Tibial nerve (tissue), 4 donors: ENCODE results near the gene CHKB. TPM values are rescaled to one million over a fixed set of nuclear protein-coding genes. Genes with fewer than 3 reads are reported as not detected.

Experiments used
- DNase-seq, 2 donors: peaks; one replicate each; pipeline ENCODE4 v3.0.0-alpha.2; 2019; ENCODE audit warnings: low spot score in 2 of 2
- H3K27ac ChIP-seq, 4 donors: fragments of 200-600 bp; sonication (generic) in 3 of 4; one replicate each; pipeline ENCODE4 v1.5.1; 2017 to 2019; ENCODE audit warnings: mild to moderate bottlenecking in 1 of 4
- H3K27me3 ChIP-seq, 2 donors: fragments of 200-600 bp; sonication (generic) in 1 of 2; one replicate each; pipeline versions ENCODE4 v1.5.1 to v1.6.0; 2017 to 2019
- H3K36me3 ChIP-seq, 3 donors: fragments of 200-600 bp; sonication (generic); one replicate each; pipeline ENCODE4 v1.5.1; 2018 to 2019
- H3K4me1 ChIP-seq, 4 donors: fragments of 200-600 bp; sonication (generic) in 3 of 4; one replicate each; pipeline ENCODE4 v1.5.1; 2017 to 2019
- H3K4me3 ChIP-seq, 4 donors: fragments of 200-600 bp; sonication (generic) in 3 of 4; one replicate each; pipeline ENCODE4 v1.5.1; 2017 to 2019; ENCODE audit warnings: mild to moderate bottlenecking in 1 of 4, moderate library complexity in 1 of 4
- H3K9me3 ChIP-seq, 4 donors: fragments of 200-600 bp; sonication (generic) in 3 of 4; one replicate each; pipeline ENCODE4 v1.5.1; 2017 to 2019
- EP300 ChIP-seq, 2 donors: sonication (generic); formaldehyde crosslinking; IDR thresholded peaks; one replicate each; pipeline ENCODE4 v1.6.1; 2017; ENCODE audit warnings: antibody characterized with exemption in 2 of 2, mild to moderate bottlenecking in 1 of 2
- POLR2A ChIP-seq, 2 donors: fragments of 450-650 bp; IDR thresholded peaks; one replicate each; pipeline ENCODE4 v1.6.1; 2017; ENCODE audit warnings: antibody characterized with exemption in 2 of 2, mild to moderate bottlenecking in 2 of 2, moderate library complexity in 2 of 2
- WGBS, 2 donors: methylation state at CpG; one replicate each; pipeline ENCODE4 v1.1.5; 2018; 5-methylcytosine and 5-hydroxymethylcytosine counted together
- total RNA-seq, 4 donors: library from RNA; depleted of rRNA; stranded (reverse); fragments of >200 nt; gene quantifications; one replicate each; pipeline ENCODE4 v1.1.0, GENCODE V29; 2016
- TF ChIP-seq, protein P1 (sequence below), 5 experiments: fragments of 200-600 bp in 3 of 5; fragments of 450-650 bp in 2 of 5; sonication (generic) in 3 of 5; IDR thresholded peaks; one replicate each; pipeline ENCODE4 v1.5.1; 2016 to 2019; ENCODE audit warnings: antibody characterized with exemption in 5 of 5, mild to moderate bottlenecking in 3 of 5, moderate library complexity in 2 of 5

The CHKB gene
- total RNA-seq, 4 donors from 2014 or later, result 55.9 to 95.4 (median 74.4) TPM

- peaks cover 0 to 28% (median 14%) of the 10 kb centered on the region in 4 donors for H3K4me1 ChIP-seq
- H3K27me3 ChIP-seq, result peaks cover 0 to 56% of the 10 kb centered on the region in 2 donors
- H3K4me3 ChIP-seq, result peak overlapping the region in 3 of 4 donors; percentile 1 to 46 (median 40)
- peak overlapping the region in 2 of 4 donors; percentile 11 to 71 for H3K27ac ChIP-seq
- TF ChIP-seq EP300 (IDR thresholded peaks at IDR 0.05) (no peak), POLR2A (IDR thresholded peaks at IDR 0.05) (no peak)
- TF ChIP-seq, protein P1, sequence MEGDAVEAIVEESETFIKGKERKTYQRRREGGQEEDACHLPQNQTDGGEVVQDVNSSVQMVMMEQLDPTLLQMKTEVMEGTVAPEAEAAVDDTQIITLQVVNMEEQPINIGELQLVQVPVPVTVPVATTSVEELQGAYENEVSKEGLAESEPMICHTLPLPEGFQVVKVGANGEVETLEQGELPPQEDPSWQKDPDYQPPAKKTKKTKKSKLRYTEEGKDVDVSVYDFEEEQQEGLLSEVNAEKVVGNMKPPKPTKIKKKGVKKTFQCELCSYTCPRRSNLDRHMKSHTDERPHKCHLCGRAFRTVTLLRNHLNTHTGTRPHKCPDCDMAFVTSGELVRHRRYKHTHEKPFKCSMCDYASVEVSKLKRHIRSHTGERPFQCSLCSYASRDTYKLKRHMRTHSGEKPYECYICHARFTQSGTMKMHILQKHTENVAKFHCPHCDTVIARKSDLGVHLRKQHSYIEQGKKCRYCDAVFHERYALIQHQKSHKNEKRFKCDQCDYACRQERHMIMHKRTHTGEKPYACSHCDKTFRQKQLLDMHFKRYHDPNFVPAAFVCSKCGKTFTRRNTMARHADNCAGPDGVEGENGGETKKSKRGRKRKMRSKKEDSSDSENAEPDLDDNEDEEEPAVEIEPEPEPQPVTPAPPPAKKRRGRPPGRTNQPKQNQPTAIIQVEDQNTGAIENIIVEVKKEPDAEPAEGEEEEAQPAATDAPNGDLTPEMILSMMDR (IDR thresholded peaks at IDR 0.05), result no peak
- DNase-seq, result no peak
- WGBS, 2 donors, result 61 to 83% methylated on average over 38 to 41 of the region's 68 CpGs
- no peaks in the 10 kb centered on the region for H3K36me3 ChIP-seq
- no peaks in the 10 kb centered on the region for H3K9me3 ChIP-seq
Observed at GRCh38 chr22:50548921-50549790, 33.5 kb downstream of the CHKB start.

DNA sequence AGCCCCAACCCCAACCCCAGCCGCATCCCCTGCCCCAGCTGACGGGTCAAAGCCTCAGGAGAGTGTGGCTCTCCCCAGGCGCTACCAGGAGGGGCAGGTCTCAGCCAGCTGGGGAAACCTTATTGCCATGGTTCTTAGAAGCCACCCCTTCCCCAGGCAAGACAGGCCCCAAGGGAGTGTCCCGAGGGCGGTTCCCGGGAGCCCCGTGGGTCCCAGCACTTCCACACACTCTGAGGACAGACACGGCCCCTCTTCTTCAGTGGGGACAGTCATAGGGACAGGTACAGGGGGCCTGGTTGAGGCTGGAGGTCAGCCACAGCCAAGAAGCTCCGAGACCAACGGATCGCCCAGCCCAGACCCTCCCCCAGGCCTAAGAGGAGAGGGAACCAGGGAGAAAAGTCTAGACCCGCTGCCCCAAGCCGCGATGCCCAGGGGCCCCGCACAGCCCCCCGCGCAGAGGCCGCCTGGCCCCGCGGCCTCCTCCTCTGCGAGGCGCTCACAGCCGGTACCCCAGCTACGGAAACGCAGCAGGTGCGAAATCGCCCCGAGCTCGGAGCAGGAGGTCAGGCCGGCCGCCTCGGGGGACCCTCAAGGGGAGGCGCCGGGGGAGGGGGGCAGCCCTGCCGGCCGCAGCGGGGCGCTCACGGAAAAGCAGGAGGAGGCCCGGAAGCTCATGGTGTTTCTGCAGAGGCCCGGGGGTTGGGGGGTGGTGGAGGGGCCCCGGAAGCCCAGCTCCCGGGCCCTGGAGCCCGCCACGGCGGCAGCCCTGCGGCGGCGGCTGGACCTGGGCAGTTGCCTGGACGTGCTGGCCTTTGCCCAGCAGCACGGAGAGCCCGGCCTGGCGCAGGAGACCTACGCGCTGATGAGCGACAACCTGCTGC lies 34.4 kb downstream of the CHKB start:
- Histone ChIP-seq H3K27ac (peak overlapping the region in 2 of 4 donors; percentile 11 to 71), H3K27me3 (peaks cover 0 to 63% of the 10 kb centered on the region in 2 donors), H3K4me1 (peaks cover 0 to 34% (median 20%) of the 10 kb centered on the region in 4 donors), H3K9me3 (no peaks in the 10 kb centered on the region), H3K4me3 (peak overlapping the region in 3 of 4 donors; percentile 1 to 46 (median 40)), H3K36me3 (no peaks in the 10 kb centered on the region)
- WGBS, 2 donors, result 0 to 8% methylated on average over 10 to 18 of the region's 56 CpGs
- DNase-seq, result no peak
- no peak for TF ChIP-seq POLR2A (IDR thresholded peaks at IDR 0.05)
- TF ChIP-seq EP300 (IDR thresholded peaks at IDR 0.05), result no peak
- TF ChIP-seq, protein P1 (IDR thresholded peaks at IDR 0.05), result no peak

- no peaks in the 10 kb centered on the region for H3K9me3 ChIP-seq
- no peaks in the 10 kb centered on the region for H3K36me3 ChIP-seq
- H3K4me3 ChIP-seq, result peak overlapping the region in 1 of 4 donors; percentile 3
- H3K4me1 ChIP-seq, result peaks cover 0 to 34% (median 20%) of the 10 kb centered on the region in 4 donors
- peaks cover 0 to 63% of the 10 kb centered on the region in 2 donors for H3K27me3 ChIP-seq
- TF ChIP-seq, protein P1 (IDR thresholded peaks at IDR 0.05), result no peak
- TF ChIP-seq POLR2A (IDR thresholded peaks at IDR 0.05) (no peak), EP300 (IDR thresholded peaks at IDR 0.05) (no peak)
- H3K27ac ChIP-seq, result no peak overlapping the region
- DNase-seq, result no peak
- WGBS, 2 donors, result 10 to 51% methylated on average over 20 to 35 of the region's 35 CpGs
Observed at GRCh38 chr22:50547263-50547985, 35.2 kb downstream of the CHKB start.

DNA sequence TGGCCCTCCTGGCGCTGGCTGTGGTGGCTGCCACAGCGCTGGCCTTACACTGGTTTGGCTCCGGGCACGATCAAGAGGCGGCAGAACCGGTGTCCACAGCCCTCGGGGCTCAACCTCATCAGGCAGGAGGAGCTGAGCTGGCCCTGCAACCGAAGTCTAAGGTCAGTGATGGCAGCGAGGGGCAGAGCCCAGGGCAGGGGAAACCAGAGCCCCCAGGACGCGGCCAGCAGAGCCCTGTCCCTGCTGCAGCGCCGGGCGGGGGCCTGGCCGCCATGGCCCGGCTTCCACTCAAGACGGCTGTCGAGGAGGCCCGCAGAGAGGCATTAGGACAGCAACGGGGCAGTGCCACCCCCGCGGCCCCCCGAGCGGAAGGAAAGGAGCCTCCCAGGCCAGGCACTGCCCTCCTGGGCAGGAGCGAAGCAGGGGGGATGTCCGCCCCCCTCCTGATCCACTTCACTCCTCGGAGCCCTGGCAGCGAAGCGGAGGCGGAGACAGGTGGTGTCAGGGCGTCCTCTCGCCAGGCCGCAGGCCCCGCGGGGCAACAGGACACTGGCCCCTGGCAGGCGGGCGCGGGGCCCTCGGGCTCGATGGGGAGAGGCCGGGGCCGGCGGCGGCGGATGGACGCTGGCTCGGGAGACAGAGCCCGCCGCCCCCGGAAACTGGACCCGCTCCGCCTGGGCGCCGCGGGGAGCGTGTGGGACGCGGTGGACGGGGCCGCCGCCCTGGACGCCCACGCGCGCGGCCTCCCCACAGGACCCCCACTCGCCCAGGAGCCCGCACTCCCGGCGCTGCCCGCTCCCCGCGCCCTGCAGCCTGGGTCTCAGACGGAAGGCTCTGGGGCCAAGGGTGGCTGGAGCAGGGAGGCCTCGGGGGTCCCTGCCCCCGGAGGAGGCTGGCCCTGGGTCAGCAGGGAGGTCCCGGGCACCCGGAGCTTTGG lies 36.1 kb downstream of the CHKB start:
- H3K9me3 ChIP-seq, result no peaks in the 10 kb centered on the region
- H3K27me3 ChIP-seq, result peaks cover 0 to 63% of the 10 kb centered on the region in 2 donors
- no peaks in the 10 kb centered on the region for H3K36me3 ChIP-seq
- peaks cover 0 to 38% (median 20%) of the 10 kb centered on the region in 4 donors for H3K4me1 ChIP-seq
- H3K4me3 ChIP-seq, result no peak overlapping the region
- TF ChIP-seq, protein P1 (IDR thresholded peaks at IDR 0.05), result no peak
- no peak for TF ChIP-seq POLR2A (IDR thresholded peaks at IDR 0.05)
- TF ChIP-seq EP300 (IDR thresholded peaks at IDR 0.05), result no peak
- no peak for DNase-seq
- 55 to 66% methylated on average over 12 to 34 of the region's 78 CpGs for WGBS, 2 donors
- no peak overlapping the region for H3K27ac ChIP-seq
